ENCODE data around the gene ERI3. TPM values are rescaled to one million over a fixed set of nuclear protein-coding genes. Genes with fewer than 3 reads are reported as not detected.

Gene ERI3
- total RNA-seq, 1 experiment from 2014 or later = 74.2 TPM

DNA sequence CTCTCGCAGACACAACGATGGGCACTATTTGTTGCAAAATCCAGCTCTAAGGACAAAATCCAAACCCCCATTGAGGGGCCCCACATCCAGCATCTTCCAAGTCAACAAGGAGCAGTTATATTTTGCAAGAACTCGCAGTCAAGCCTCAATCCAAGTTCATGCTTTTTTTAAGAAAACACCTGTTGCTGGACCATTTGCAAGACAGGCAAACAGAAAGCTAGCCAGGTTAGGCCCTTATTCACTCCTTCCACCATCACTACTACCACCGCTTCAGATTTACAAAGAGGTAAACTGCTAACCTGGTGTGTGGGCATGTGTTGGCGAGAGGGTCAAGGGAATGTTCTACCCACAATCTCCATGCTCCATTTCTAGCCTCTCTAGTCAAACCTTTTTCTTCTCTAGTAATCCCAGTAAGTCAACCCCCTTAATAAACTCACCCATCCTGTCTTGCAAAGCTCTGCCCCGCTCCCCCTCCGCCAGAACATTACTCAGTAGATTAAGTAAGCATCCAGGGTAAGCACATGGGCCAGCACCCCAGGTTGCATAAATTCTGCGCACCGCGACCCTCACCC lies 703 bp downstream of the ERI3 start:
- no peaks in the 10 kb centered on the region for H3K9me2 ChIP-seq (ENCODE audit: insufficient read depth)
- intact Hi-C loops (cut with micrococcal nuclease) = no loop called here
- H3K9ac ChIP-seq (ENCODE audit: low read length) = peak overlapping the region; percentile 90
- H3K4me2 ChIP-seq (ENCODE audit: low read length) = peak overlapping the region; percentile 92
- no peaks in the 10 kb centered on the region for H3K27me3 ChIP-seq (ENCODE audit: insufficient read depth, low read length)
- 0 out of 4 replicates have a peak, but pooled peaks cover 0 to 2% of the 10 kb centered on the region in 2 experiments for H3K36me3 ChIP-seq (ENCODE audit: control insufficient read depth in 1 of 2, insufficient read depth in 2 of 2, low read length in 2 of 2)
- BruUV-seq (replicated peaks) = TSS peak; percentile 74
- no peaks in the 10 kb centered on the region for H4K20me1 ChIP-seq (ENCODE audit: insufficient read depth)
- TF ChIP-seq CBX3 (IDR thresholded peaks at IDR 0.05; ENCODE audit: low read depth) (no peak), ZNF274 (IDR thresholded peaks at IDR 0.05; ENCODE audit: low read depth, low read length) (no peak), EZH2phosphoT487 (IDR thresholded peaks at IDR 0.05; ENCODE audit: borderline replicate concordance) (no peak), POLR2AphosphoS5 (IDR thresholded peaks at IDR 0.05; ENCODE audit: low read depth, low read length) (no peak), POLR2A (IDR thresholded peaks at IDR 0.05; ENCODE audit: borderline replicate concordance, extremely low read depth, insufficient read depth, insufficient read length) (no peak), CEBPB (IDR thresholded peaks at IDR 0.05; ENCODE audit: low read depth) (no peak), SP1 (IDR thresholded peaks at IDR 0.05; ENCODE audit: low read depth) (no peak), SIN3A (IDR thresholded peaks at IDR 0.05; ENCODE audit: low read depth) (no peak)
- TF ChIP-seq, protein P1, sequence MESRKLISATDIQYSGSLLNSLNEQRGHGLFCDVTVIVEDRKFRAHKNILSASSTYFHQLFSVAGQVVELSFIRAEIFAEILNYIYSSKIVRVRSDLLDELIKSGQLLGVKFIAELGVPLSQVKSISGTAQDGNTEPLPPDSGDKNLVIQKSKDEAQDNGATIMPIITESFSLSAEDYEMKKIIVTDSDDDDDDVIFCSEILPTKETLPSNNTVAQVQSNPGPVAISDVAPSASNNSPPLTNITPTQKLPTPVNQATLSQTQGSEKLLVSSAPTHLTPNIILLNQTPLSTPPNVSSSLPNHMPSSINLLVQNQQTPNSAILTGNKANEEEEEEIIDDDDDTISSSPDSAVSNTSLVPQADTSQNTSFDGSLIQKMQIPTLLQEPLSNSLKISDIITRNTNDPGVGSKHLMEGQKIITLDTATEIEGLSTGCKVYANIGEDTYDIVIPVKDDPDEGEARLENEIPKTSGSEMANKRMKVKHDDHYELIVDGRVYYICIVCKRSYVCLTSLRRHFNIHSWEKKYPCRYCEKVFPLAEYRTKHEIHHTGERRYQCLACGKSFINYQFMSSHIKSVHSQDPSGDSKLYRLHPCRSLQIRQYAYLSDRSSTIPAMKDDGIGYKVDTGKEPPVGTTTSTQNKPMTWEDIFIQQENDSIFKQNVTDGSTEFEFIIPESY (IDR thresholded peaks at IDR 0.05; ENCODE audit: extremely low read depth, insufficient replicate concordance, low read length) = no peak
- TF ChIP-seq, protein P2, sequence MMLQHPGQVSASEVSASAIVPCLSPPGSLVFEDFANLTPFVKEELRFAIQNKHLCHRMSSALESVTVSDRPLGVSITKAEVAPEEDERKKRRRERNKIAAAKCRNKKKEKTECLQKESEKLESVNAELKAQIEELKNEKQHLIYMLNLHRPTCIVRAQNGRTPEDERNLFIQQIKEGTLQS (IDR thresholded peaks at IDR 0.05) = no peak
- TF ChIP-seq, protein P3, sequence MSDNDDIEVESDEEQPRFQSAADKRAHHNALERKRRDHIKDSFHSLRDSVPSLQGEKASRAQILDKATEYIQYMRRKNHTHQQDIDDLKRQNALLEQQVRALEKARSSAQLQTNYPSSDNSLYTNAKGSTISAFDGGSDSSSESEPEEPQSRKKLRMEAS (IDR thresholded peaks at IDR 0.05) = no peak
- ChIA-PET POLR2A (no interaction called here), RAD21 (ENCODE audit: low non-redundant PET in 1 of 2, low total read pairs in 2 of 2, uncharacterized antibody in 2 of 2, unreplicated experiment in 2 of 2) (no interaction called here), CTCF (interaction anchor here (1.0 kb wide), 1 partner anchor 15 kb away, joined by 3 read pairs; no protein-coding TSS in a partner anchor)
- peaks cover 36% of the 10 kb centered on the region for H3K79me2 ChIP-seq (ENCODE audit: insufficient read depth, low read length)
- DNase-seq (ENCODE audit: low read depth, low spot score) (no peak), ATAC-seq (no peak)
- peak overlapping the region; percentile 62; the same call in 1 of the 2 replicates for H3K27ac ChIP-seq (ENCODE audit: low read depth, low read length)
- H2AFZ ChIP-seq (ENCODE audit: low read depth, low read length, poor library complexity, severe bottlenecking) = no peak overlapping the region
- peak overlapping the region; percentile 85 to 94 for H3K4me3 ChIP-seq (replicated peaks in 1 of 2; ENCODE audit: low read depth in 1 of 2, low read length in 2 of 2)
- no peaks in the 10 kb centered on the region for H3K9me3 ChIP-seq (ENCODE audit: control insufficient read depth in 1 of 2, insufficient read depth in 1 of 2, low read depth in 1 of 2, low read length in 2 of 2)
- H3K4me1 ChIP-seq (ENCODE audit: control insufficient read depth in 1 of 2, insufficient read depth in 2 of 2, low read length in 2 of 2) = peaks cover 4 to 21% of the 10 kb centered on the region in 2 experiments; a peak in 3 of 4 replicates

Measured in HCT116 (cell line).